ENCODE results near the gene RTKN. TPM values are rescaled to one million over a fixed set of nuclear protein-coding genes. Genes with fewer than 3 reads are reported as not detected.

Gene RTKN
- total RNA-seq, 1 donor = 15.7 TPM

DNA sequence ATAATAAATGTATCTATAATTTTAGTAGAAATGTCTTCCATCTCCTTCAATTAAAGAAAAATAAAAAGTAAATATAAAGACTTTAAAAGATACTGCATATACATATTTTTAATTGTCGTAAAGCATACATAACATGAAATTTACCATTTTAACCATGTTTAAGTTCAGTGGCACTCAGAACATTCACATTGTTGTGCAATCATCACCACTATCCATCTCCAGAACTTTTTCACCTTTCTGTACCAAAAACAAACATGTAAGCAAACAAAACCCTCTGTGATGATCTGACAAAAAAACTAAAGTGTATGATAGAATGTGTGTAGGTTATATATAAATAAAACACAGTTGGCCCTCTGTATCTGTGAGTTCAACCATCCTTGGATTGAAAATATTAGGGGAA lies 48.2 kb downstream of the RTKN start:
- DNase-seq (ENCODE audit: low read depth) = no peak
- TF ChIP-seq, protein P1, sequence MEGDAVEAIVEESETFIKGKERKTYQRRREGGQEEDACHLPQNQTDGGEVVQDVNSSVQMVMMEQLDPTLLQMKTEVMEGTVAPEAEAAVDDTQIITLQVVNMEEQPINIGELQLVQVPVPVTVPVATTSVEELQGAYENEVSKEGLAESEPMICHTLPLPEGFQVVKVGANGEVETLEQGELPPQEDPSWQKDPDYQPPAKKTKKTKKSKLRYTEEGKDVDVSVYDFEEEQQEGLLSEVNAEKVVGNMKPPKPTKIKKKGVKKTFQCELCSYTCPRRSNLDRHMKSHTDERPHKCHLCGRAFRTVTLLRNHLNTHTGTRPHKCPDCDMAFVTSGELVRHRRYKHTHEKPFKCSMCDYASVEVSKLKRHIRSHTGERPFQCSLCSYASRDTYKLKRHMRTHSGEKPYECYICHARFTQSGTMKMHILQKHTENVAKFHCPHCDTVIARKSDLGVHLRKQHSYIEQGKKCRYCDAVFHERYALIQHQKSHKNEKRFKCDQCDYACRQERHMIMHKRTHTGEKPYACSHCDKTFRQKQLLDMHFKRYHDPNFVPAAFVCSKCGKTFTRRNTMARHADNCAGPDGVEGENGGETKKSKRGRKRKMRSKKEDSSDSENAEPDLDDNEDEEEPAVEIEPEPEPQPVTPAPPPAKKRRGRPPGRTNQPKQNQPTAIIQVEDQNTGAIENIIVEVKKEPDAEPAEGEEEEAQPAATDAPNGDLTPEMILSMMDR (IDR thresholded peaks at IDR 0.05; ENCODE audit: insufficient read depth, low read length) = no peak
- no peak overlapping the region for H3K4me3 ChIP-seq (ENCODE audit: low read depth, low read length)

DNA sequence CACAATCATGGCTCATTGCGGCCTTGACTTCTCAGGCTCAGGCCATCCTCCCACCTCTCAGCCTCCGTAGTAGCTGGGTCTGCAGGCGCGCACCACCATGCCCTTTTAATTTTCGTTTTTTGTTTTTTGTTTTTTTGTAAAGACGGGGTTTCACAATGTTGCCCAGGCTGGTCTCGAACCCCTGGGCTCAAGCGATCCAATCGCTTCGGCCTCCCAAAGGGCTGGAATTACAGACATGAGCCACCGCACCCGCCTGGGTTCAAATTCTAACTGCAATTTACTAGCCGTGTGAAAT lies 49.3 kb downstream of the RTKN start:
- no peak overlapping the region for H3K4me3 ChIP-seq (ENCODE audit: low read depth, low read length)
- TF ChIP-seq, protein P1 (IDR thresholded peaks at IDR 0.05; ENCODE audit: insufficient read depth, low read length) = no peak
- no peak for DNase-seq (ENCODE audit: low read depth)

DNA sequence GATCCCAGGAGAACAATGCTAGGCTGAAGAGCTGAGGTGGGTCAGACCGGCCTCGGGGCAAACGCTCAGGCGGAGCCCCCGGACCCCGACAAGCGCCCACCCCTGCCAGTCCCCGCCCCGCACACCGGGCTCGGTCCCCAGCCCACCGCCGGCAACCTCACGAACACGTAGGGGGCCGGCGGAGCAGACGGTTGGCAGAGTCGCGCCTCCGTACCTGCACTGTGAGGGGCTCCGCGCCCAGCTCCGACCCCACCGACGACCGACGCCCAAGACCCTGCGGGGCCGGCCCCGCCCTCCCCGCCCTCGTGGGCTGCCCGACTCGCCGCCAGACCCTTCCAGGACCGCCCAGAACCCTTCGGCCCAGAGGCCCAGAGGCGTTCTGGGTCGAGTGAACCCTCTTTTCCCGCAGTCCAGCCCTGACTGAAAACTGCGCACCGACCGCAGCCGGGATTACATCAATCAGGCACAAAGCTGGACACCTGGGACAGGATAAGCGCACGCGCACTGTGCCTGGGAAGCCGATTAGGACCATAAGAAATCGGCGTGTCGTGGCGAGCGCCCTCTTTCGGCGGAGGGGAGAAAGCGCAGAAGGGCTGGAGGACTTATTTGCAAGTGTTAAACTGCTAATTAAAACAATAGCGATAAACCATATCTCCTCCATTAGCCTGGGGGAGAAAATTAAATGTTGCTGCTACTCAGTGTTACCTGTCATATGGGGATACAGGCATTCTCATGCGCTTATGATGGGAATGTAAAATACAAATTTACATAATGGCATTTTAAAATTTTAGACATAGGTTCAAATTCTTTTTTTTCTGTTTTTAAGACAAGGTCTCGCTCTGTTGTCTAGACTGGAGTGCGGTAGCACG lies 49.9 kb downstream of the RTKN start:
- H3K4me3 ChIP-seq (ENCODE audit: low read depth, low read length) = peak overlapping the region; percentile 95
- peak; percentile 91 for DNase-seq (ENCODE audit: low read depth)
- TF ChIP-seq, protein P1 (IDR thresholded peaks at IDR 0.05; ENCODE audit: insufficient read depth, low read length) = peak; percentile 98

DNA sequence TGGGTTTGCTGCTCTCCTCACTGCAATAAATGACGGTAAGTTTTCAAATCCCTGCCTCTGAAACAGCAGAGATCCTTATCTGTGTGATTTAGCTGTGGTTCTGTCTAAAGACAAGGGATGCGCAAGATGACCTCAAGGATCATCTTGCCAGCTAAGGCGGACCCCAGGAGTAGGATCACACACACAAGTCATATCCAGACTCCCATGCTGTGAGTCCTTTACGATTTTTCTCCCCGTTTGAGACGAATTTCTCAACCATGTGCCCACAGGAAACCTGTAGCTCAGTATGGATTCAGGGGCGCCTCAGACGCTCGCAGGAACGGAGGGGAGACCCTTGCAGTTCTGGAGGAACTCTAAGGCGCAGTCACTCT lies 50.5 kb downstream of the RTKN start:
- DNase-seq (ENCODE audit: low read depth) = peak; percentile 28
- TF ChIP-seq, protein P1 (IDR thresholded peaks at IDR 0.05; ENCODE audit: insufficient read depth, low read length) = no peak
- peak overlapping the region; percentile 95 for H3K4me3 ChIP-seq (ENCODE audit: low read depth, low read length)

DNA sequence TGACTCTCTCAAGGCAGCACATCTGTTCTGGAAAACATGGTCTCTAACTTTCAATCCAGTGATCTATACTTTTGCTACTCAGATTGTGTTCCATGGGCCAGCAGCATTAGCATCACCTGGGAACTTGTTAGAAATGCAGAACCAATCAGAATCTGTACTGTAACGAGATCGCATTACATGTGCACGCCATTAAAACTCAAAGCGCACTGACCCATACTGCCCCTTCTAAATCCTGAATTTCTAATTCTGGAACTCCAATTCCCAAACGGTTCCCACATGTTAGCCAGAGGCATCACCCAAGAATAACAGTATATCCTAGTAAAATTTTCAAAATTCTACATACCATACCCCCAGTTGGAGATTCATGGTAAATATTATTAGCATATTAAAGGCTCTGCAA lies 51.1 kb downstream of the RTKN start:
- DNase-seq (ENCODE audit: low read depth) = no peak
- peak overlapping the region; percentile 95 for H3K4me3 ChIP-seq (ENCODE audit: low read depth, low read length)
- TF ChIP-seq, protein P1 (IDR thresholded peaks at IDR 0.05; ENCODE audit: insufficient read depth, low read length) = no peak

DNA sequence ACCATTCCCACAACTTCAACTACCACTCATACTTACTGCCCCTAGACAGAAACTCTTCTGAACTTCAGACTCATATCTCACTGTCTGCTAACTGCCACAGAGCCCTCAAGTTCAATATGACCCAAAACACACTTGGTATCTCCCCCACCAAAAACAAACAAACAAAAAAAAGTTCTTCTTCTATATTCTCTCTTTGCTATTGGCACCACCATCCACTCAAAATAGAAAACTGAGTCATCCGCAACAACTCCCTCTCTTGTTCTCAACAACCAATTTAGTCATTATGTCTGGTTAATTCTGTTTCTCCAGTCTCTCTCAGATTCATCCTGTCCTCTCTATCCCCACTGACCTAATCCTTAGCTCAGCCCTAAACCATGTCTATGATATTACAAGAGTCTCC lies 54.4 kb downstream of the RTKN start:
- peak; percentile 18 for DNase-seq (ENCODE audit: low read depth)
- TF ChIP-seq, protein P1 (IDR thresholded peaks at IDR 0.05; ENCODE audit: insufficient read depth, low read length) = no peak
- no peak overlapping the region for H3K4me3 ChIP-seq (ENCODE audit: low read depth, low read length)

DNA sequence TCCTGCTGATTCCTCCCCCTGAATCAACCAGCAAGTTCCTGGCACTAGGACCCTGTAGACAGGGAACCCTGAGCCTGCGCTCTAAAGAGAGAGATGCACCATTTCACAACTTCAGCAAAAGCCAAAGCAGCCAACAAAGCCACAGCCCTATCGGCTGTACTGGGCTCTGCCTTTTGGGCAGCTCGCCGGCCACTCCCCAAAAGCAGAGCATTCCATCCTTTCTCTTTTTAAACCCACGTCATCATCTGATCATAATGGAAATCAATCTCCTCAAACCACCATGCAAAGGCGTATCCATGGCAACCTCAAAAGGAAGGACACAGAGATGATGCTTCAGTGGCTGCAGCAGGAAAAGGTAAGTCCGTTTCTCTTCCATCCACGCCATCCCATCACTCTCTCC lies 56.3 kb downstream of the RTKN start:
- TF ChIP-seq, protein P1 (IDR thresholded peaks at IDR 0.05; ENCODE audit: insufficient read depth, low read length) = peak; percentile 12
- no peak overlapping the region for H3K4me3 ChIP-seq (ENCODE audit: low read depth, low read length)
- DNase-seq (ENCODE audit: low read depth) = peak; percentile 50

Data from fibroblast of the aortic adventitia (primary cell).